Smooth muscle cell (in vitro differentiated cells): ENCODE data around the gene ADAM29. TPM values are rescaled to one million over a fixed set of nuclear protein-coding genes. Genes with fewer than 3 reads are reported as not detected.

Experiments used
- DNase-seq: peaks from one replicate; lab custom pipeline; 2025; ENCODE audit not compliant: unreplicated experiment; lab: John Stamatoyannopoulos, UW
- H2AFZ ChIP-seq: fragments of 200-600 bp; sonication (generic); 2 replicates; pipeline ENCODE4 v1.6.0; 2016; ENCODE audit warnings: antibody characterized with exemption, low read depth, mild to moderate bottlenecking
- H3F3A ChIP-seq: fragments of 200-600 bp; sonication (generic); 2 replicates; pipeline ENCODE4 v1.6.0; 2017; ENCODE audit warnings: antibody characterized with exemption, low read depth
- H3K27ac ChIP-seq: fragments of 200-600 bp; sonication (generic); 2 replicates; pipeline ENCODE4 v1.5.1; 2016; ENCODE audit warnings: low read depth, mild to moderate bottlenecking
- H3K27me3 ChIP-seq: fragments of 200-600 bp; sonication (generic); 2 replicates; pipeline ENCODE4 v1.6.1; 2016; ENCODE audit warnings: low read depth, mild to moderate bottlenecking
- H3K36me3 ChIP-seq: fragments of 200-600 bp; sonication (generic); 2 replicates; pipeline ENCODE4 v1.5.1; 2016; ENCODE audit warnings: low read depth
- H3K4me1 ChIP-seq: fragments of 200-600 bp; sonication (generic); 2 replicates; pipeline ENCODE4 v1.5.1; 2016; ENCODE audit warnings: low read depth
- H3K4me2 ChIP-seq: fragments of 200-600 bp; sonication (generic); 2 replicates; pipeline ENCODE4 v1.6.0; 2016; ENCODE audit warnings: mild to moderate bottlenecking
- H3K4me3 ChIP-seq: fragments of 200-600 bp; sonication (generic); 2 replicates; pipeline ENCODE4 v1.5.1; 2016; ENCODE audit warnings: mild to moderate bottlenecking
- H3K79me2 ChIP-seq: fragments of 200-600 bp; sonication (generic); 2 replicates; pipeline ENCODE4 v1.6.0; 2016; ENCODE audit warnings: low read depth, mild to moderate bottlenecking
- H3K9ac ChIP-seq: fragments of 200-600 bp; sonication (generic); 2 replicates; pipeline ENCODE4 v1.6.0; 2016; ENCODE audit warnings: low read depth
- H3K9me3 ChIP-seq: fragments of 200-600 bp; sonication (generic); replicated peaks from 2 replicates; pipeline ENCODE4 v1.5.1; 2016; ENCODE audit warnings: low read depth
- H4K20me1 ChIP-seq: fragments of 200-600 bp; sonication (generic); 2 replicates; pipeline ENCODE4 v1.6.0; 2016; ENCODE audit warnings: low read depth
- CTCF ChIP-seq: fragments of 200-600 bp; sonication (generic); IDR thresholded peaks from 2 replicates; pipeline ENCODE4 v1.5.1; 2017; ENCODE audit warnings: borderline replicate concordance, mild to moderate bottlenecking, antibody characterized with exemption; ENCODE audit not compliant: insufficient read depth, poor library complexity, severe bottlenecking
- whole genome bisulfite sequencing: methylation state at CpG from one replicate; pipeline ENCODE4 v1.1.7; 2016; ENCODE audit warnings: low lambda C conversion rate; 5-methylcytosine and 5-hydroxymethylcytosine counted together
- polyA plus RNA-seq: library from polyadenylated mRNA; unstranded; fragments of >200 nt; fragmentation: Nextera tagmentation; extraction: Ambion mirVana; gene quantifications from 2 replicates; pipeline ENCODE4 v1.2.1, GENCODE V29; 2016
- total RNA-seq: library from RNA; depleted of rRNA; stranded (reverse); fragments of >200 nt; gene quantifications from 2 replicates; pipeline ENCODE4 v1.2.3, GENCODE V29; 2014

The ADAM29 gene
- total and polyA plus RNA-seq, 2 experiments from 2014 or later, result not detected

GRCh38 chr4:174873931-174874330 is 44.2 kb upstream of the ADAM29 start:
- H4K20me1 ChIP-seq, result no peaks in the 10 kb centered on the region
- H3K4me3 ChIP-seq, result no peak overlapping the region
- no peak overlapping the region for H2AFZ ChIP-seq
- no peak for DNase-seq
- no peak overlapping the region for H3K4me2 ChIP-seq
- H3K27ac ChIP-seq, result no peak overlapping the region
- 38% methylated on average over 1 of the region's 1 CpG for WGBS
- H3F3A ChIP-seq, result no peaks in the 10 kb centered on the region
- H3K27me3 ChIP-seq, result no peaks in the 10 kb centered on the region
- H3K36me3 ChIP-seq, result no peaks in the 10 kb centered on the region
- no peak overlapping the region for H3K9ac ChIP-seq
- H3K79me2 ChIP-seq, result no peaks in the 10 kb centered on the region
- TF ChIP-seq CTCF, result no peak
- H3K9me3 ChIP-seq, result no peaks in the 10 kb centered on the region
- H3K4me1 ChIP-seq, result no peaks in the 10 kb centered on the region

- Histone ChIP-seq H3K4me1 (no peaks in the 10 kb centered on the region), H3K4me3 (no peak overlapping the region), H3K27ac (no peak overlapping the region), H3K36me3 (no peaks in the 10 kb centered on the region), H2AFZ (no peak overlapping the region), H3K4me2 (no peak overlapping the region), H4K20me1 (no peaks in the 10 kb centered on the region), H3K27me3 (no peaks in the 10 kb centered on the region), H3K9ac (no peak overlapping the region), H3K79me2 (no peaks in the 10 kb centered on the region), H3F3A (no peaks in the 10 kb centered on the region), H3K9me3 (no peaks in the 10 kb centered on the region)
- TF ChIP-seq CTCF, result no peak
- WGBS, result 78% methylated on average over 1 of the region's 1 CpG
- DNase-seq, result no peak
Observed at GRCh38 chr4:174874898-174875297, 43.3 kb upstream of the ADAM29 start.

- 80% methylated on average over 7 of the region's 7 CpGs for WGBS
- no peaks in the 10 kb centered on the region for H3K79me2 ChIP-seq
- no peaks in the 10 kb centered on the region for H3K9me3 ChIP-seq
- no peaks in the 10 kb centered on the region for H3F3A ChIP-seq
- H3K4me2 ChIP-seq, result no peak overlapping the region
- no peak overlapping the region for H3K4me3 ChIP-seq
- H3K9ac ChIP-seq, result no peak overlapping the region
- H3K4me1 ChIP-seq, result no peaks in the 10 kb centered on the region
- no peaks in the 10 kb centered on the region for H3K27me3 ChIP-seq
- H2AFZ ChIP-seq, result no peak overlapping the region
- no peak overlapping the region for H3K27ac ChIP-seq
- no peak for DNase-seq
- no peak for TF ChIP-seq CTCF
- H3K36me3 ChIP-seq, result no peaks in the 10 kb centered on the region
- H4K20me1 ChIP-seq, result no peaks in the 10 kb centered on the region
Observed at GRCh38 chr4:174880001-174880400, 38.2 kb upstream of the ADAM29 start.

GRCh38 chr4:174882317-174882992 is 35.7 kb upstream of the ADAM29 start:
- H3K9ac ChIP-seq, result no peak overlapping the region
- peak overlapping the region; percentile 41 for H2AFZ ChIP-seq
- 86% methylated on average over 6 of the region's 6 CpGs for WGBS
- H3K79me2 ChIP-seq, result no peaks in the 10 kb centered on the region
- H3K4me2 ChIP-seq, result no peak overlapping the region
- TF ChIP-seq CTCF, result no peak
- H3K9me3 ChIP-seq, result no peaks in the 10 kb centered on the region
- DNase-seq, result no peak
- no peaks in the 10 kb centered on the region for H3K36me3 ChIP-seq
- H3K4me1 ChIP-seq, result no peaks in the 10 kb centered on the region
- no peak overlapping the region for H3K4me3 ChIP-seq
- no peaks in the 10 kb centered on the region for H3K27me3 ChIP-seq
- H4K20me1 ChIP-seq, result no peaks in the 10 kb centered on the region
- no peak overlapping the region for H3K27ac ChIP-seq
- H3F3A ChIP-seq, result no peaks in the 10 kb centered on the region
